DND-41 (cell line): Measurements from ENCODE around the gene MEGF6.

Experiments used
- ATAC-seq: fragments of 200-7000 bp; cut with Tn5 transposase; 3 replicates; pipeline ENCODE4 v1.9.1; 2021; ENCODE audit warnings: low read depth; ENCODE audit not compliant: insufficient read depth
- DNase-seq: peaks from one replicate; pipeline ENCODE4 v3.0.0-alpha.2; 2020
- H2AFZ ChIP-seq: 2 replicates; pipeline ENCODE4 v1.6.0; 2012; ENCODE audit warnings: low read depth, low read length
- H3K27ac ChIP-seq: 2 replicates; pipeline ENCODE4 v1.5.1; 2012; ENCODE audit warnings: low read length, inconsistent platforms
- H3K27me3 ChIP-seq: fragments of 200-600 bp; sonication (generic); 2 replicates; pipeline ENCODE4 v1.6.0; 2012; ENCODE audit warnings: low read length, mild to moderate bottlenecking, inconsistent platforms; ENCODE audit not compliant: insufficient read depth, poor library complexity
- H3K36me3 ChIP-seq: 2 replicates; pipeline ENCODE4 v1.5.1; 2012; ENCODE audit warnings: low read length, inconsistent platforms; ENCODE audit not compliant: insufficient read depth
- H3K4me1 ChIP-seq: 2 replicates; pipeline ENCODE4 v1.5.1; 2012; ENCODE audit warnings: mild to moderate bottlenecking, low read length; ENCODE audit not compliant: insufficient read depth
- H3K4me2 ChIP-seq: 2 replicates; pipeline ENCODE4 v1.6.0; 2012; ENCODE audit warnings: mild to moderate bottlenecking, moderate library complexity, low read length, inconsistent platforms; ENCODE audit not compliant: insufficient read depth
- H3K4me3 ChIP-seq, 2 experiments: fragments of 200-600 bp in 1 of 2; shearing (Covaris generic) in 1 of 2; 2 replicates each; pipeline ENCODE4 v1.5.1; 2012 to 2016; ENCODE audit warnings: inconsistent platforms in 2 of 2, low read length in 2 of 2, mild to moderate bottlenecking in 2 of 2, low read depth in 1 of 2, moderate library complexity in 1 of 2
- H3K79me2 ChIP-seq: 2 replicates; pipeline ENCODE4 v1.6.0; 2012; ENCODE audit warnings: low read length, inconsistent platforms; ENCODE audit not compliant: insufficient read depth
- H3K9ac ChIP-seq: 2 replicates; pipeline ENCODE4 v1.6.0; 2012; ENCODE audit warnings: low read depth, mild to moderate bottlenecking, inconsistent platforms, low read length, moderate library complexity
- H3K9me3 ChIP-seq: 2 replicates; pipeline ENCODE4 v1.5.1; 2012; ENCODE audit warnings: low read length, moderate library complexity, mild to moderate bottlenecking, inconsistent platforms; ENCODE audit not compliant: insufficient read depth, severe bottlenecking
- H4K20me1 ChIP-seq: 2 replicates; pipeline ENCODE4 v1.6.0; 2012; ENCODE audit warnings: low read length; ENCODE audit not compliant: insufficient read depth
- EZH2 ChIP-seq: IDR thresholded peaks from 3 replicates; pipeline ENCODE4 v1.6.1; 2012; ENCODE audit warnings: borderline replicate concordance, low read depth, mild to moderate bottlenecking, moderate library complexity, low read length, inconsistent platforms; ENCODE audit not compliant: severe bottlenecking
- TF ChIP-seq, protein P1 (sequence below): IDR thresholded peaks from 2 replicates; pipeline ENCODE4 v1.5.1; 2012; ENCODE audit warnings: borderline replicate concordance, low read length, moderate library complexity, mild to moderate bottlenecking; ENCODE audit not compliant: poor library complexity, severe bottlenecking; ENCODE audit errors: extremely low read depth

The MEGF6 gene

DNA sequence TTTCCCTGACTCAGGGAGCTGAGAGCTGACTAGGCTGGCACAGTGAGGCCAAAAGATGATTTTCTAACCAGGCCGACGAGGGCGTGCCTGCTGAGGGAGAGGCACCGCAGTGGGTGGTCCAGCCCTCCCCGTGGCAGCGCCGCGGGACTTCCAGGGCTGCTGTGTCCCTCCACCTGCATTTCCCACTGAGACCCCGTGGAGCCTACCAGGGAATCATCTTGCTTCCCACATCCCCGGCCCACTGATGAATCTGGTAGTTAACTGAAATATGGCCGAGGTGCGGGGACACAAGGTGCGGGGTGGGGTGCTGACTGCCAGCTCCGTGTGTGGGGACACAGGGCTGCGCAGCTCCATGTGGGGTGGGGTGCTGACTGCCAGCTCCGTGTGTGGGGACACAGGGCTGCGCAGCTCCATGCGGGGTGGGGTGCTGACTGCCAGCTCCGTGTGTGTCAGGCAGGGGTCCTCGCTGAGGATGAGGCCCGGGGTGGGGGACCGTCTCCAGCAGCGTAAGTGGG, 28.1 kb upstream of the MEGF6 start:
- Histone ChIP-seq H3K4me2 (no peak overlapping the region), H3K4me1 (no peaks in the 10 kb centered on the region), H3K27me3 (no peaks in the 10 kb centered on the region), H3K79me2 (peaks cover 17% of the 10 kb centered on the region), H4K20me1 (peaks cover 21% of the 10 kb centered on the region), H3K36me3 (peaks cover 81% of the 10 kb centered on the region), H2AFZ (no peak overlapping the region), H3K27ac (no peak overlapping the region), H3K9ac (no peak overlapping the region), H3K9me3 (no peaks in the 10 kb centered on the region), H3K4me3 (no peak overlapping the region)
- no peak for ATAC-seq
- no peak for DNase-seq
- TF ChIP-seq EZH2, result no peak
- TF ChIP-seq, protein P1, sequence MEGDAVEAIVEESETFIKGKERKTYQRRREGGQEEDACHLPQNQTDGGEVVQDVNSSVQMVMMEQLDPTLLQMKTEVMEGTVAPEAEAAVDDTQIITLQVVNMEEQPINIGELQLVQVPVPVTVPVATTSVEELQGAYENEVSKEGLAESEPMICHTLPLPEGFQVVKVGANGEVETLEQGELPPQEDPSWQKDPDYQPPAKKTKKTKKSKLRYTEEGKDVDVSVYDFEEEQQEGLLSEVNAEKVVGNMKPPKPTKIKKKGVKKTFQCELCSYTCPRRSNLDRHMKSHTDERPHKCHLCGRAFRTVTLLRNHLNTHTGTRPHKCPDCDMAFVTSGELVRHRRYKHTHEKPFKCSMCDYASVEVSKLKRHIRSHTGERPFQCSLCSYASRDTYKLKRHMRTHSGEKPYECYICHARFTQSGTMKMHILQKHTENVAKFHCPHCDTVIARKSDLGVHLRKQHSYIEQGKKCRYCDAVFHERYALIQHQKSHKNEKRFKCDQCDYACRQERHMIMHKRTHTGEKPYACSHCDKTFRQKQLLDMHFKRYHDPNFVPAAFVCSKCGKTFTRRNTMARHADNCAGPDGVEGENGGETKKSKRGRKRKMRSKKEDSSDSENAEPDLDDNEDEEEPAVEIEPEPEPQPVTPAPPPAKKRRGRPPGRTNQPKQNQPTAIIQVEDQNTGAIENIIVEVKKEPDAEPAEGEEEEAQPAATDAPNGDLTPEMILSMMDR, result no peak

DNA sequence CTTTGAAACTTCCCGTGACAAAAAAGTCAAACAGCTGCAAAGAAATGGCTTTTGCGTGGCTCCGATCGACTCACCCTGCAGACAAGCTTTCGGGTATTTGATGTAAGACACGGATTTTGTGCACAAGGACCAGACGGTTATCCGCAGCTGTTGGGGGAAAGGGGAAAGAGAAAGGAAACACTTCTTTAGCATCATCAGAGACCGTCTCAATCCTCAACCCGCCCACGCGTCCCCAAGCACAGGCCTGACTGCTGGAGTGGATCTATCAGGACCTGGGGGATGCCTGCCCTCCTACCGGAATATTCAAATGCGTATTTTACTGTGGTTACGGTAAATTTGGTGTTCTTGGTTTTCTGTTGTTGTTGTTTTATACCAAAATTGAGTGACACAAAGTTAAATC, 27.4 kb upstream of the MEGF6 start:
- no peak for DNase-seq
- Histone ChIP-seq H3K4me3 (no peak overlapping the region), H3K27me3 (no peaks in the 10 kb centered on the region)

DNA sequence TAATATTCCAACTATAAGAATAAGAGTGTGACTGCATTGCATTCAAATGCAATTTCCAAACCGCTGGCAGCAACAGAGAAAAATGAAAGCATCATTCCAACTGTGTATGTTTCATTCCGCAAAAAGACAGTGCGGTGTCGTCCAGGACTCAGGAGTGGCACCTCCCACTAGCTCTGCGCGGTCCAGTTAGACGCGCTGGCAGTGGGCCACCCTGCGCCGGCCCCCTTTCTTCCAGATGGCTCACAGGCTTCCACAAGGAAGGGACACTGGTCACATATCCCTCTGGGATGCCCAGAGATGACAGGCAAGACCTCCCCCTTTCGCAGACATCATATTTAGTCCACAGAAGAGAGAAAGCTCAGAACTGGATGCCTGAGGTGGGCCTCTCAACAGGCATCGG, 26.7 kb upstream of the MEGF6 start:
- Histone ChIP-seq H2AFZ (no peak overlapping the region), H3K27ac (no peak overlapping the region), H3K9ac (no peak overlapping the region), H3K4me2 (no peak overlapping the region), H3K36me3 (peaks cover 88% of the 10 kb centered on the region), H3K27me3 (no peaks in the 10 kb centered on the region), H4K20me1 (peaks cover 23% of the 10 kb centered on the region), H3K9me3 (no peaks in the 10 kb centered on the region), H3K4me3 (no peak overlapping the region), H3K4me1 (no peaks in the 10 kb centered on the region), H3K79me2 (peaks cover 12% of the 10 kb centered on the region; the same call in 1 of the 2 replicates)
- DNase-seq (no peak), ATAC-seq (no peak)
- TF ChIP-seq, protein P1, result no peak
- no peak for TF ChIP-seq EZH2

More for the DNA sequence above, 27.4 kb upstream of the MEGF6 start:
- H4K20me1 ChIP-seq, result peaks cover 26% of the 10 kb centered on the region
- peaks cover 86% of the 10 kb centered on the region for H3K36me3 ChIP-seq
- TF ChIP-seq, protein P1, result no peak
- no peak for ATAC-seq
- no peak overlapping the region for H3K9ac ChIP-seq
- peaks cover 15% of the 10 kb centered on the region; the same call in 1 of the 2 replicates for H3K79me2 ChIP-seq
- no peak overlapping the region for H3K27ac ChIP-seq
- no peaks in the 10 kb centered on the region for H3K9me3 ChIP-seq
- no peaks in the 10 kb centered on the region for H3K4me1 ChIP-seq
- H2AFZ ChIP-seq, result no peak overlapping the region
- no peak overlapping the region for H3K4me2 ChIP-seq

DNA sequence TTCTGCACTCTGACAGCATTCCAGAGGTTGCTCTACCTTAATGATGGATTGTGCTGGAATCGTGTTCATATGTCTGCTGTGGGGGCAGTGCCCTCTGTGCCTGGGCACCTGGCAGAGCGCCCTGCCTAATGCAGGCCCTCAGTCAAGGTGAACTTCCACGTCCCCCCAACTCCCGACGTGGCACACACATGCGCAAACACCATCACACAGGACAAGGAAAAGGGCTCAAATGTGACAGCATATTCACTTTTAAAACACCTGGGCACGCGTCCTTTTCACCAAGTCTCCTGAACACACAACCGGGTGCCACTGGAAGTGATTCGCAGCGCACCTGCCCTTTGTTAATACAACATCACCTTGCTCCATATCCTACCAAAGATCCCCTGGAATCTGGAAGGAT, 25.2 kb upstream of the MEGF6 start:
- Histone ChIP-seq H2AFZ (no peak overlapping the region), H3K27ac (no peak overlapping the region), H3K9me3 (no peaks in the 10 kb centered on the region), H3K79me2 (0 out of 2 replicates have a peak, but pooled peaks cover 3% of the 10 kb centered on the region), H3K4me1 (no peaks in the 10 kb centered on the region), H3K4me2 (no peak overlapping the region), H3K9ac (no peak overlapping the region), H4K20me1 (peaks cover 23% of the 10 kb centered on the region), H3K36me3 (peaks cover 93% of the 10 kb centered on the region), H3K27me3 (no peaks in the 10 kb centered on the region), H3K4me3 (no peak overlapping the region)
- TF ChIP-seq EZH2, result no peak
- TF ChIP-seq, protein P1, result no peak
- DNase-seq, result no peak
- ATAC-seq, result no peak
